GM23248 (cell line): Measurements from ENCODE around the gene OGN.

ENCODE experiments used
- EZH2 ChIP-seq: fragments of 200-600 bp; sonication (generic); IDR thresholded peaks from 2 replicates; pipeline ENCODE4 v1.6.1; 2018; ENCODE audit warnings: antibody characterized with exemption, mild to moderate bottlenecking; ENCODE audit not compliant: insufficient read depth, poor library complexity, severe bottlenecking
- EZH2phosphoT487 ChIP-seq: fragments of 200-600 bp; sonication (generic); IDR thresholded peaks from 2 replicates; pipeline ENCODE4 v1.6.1; 2018; ENCODE audit warnings: antibody characterized with exemption, moderate library complexity, mild to moderate bottlenecking, low read depth; ENCODE audit not compliant: insufficient read depth

- TF ChIP-seq EZH2 = no peak
- no peak for TF ChIP-seq EZH2phosphoT487
These were observed 22.6 kb downstream of the OGN start for GRCh38 chr9:92381775-92382174.
